Astrocyte of the spinal cord (primary cell): Measurements from ENCODE around the gene C1orf116.
A peak's percentile ranks its signal among the peaks of the same experiment; 100 is the strongest.

ENCODE experiments used
- DNase-seq: peaks from one replicate; pipeline ENCODE4 v3.0.0; 2011; ENCODE audit warnings: low read depth, low spot score
- H3K4me3 ChIP-seq: 2 replicates; pipeline ENCODE4 v1.5.1; 2011; ENCODE audit warnings: low read depth, mild to moderate bottlenecking, low read length, moderate library complexity
- in situ Hi-C: cut with HindIII; loops from 2 replicates; pipeline ENCODE4 v1.10.0; 2017; ENCODE audit warnings: low sequenced_read_pairs
- TF ChIP-seq, protein P1 (sequence below): IDR thresholded peaks from 2 replicates; pipeline ENCODE4 v1.5.1; 2012; ENCODE audit warnings: low read depth, mild to moderate bottlenecking, low read length, inconsistent platforms

Gene C1orf116

DNA sequence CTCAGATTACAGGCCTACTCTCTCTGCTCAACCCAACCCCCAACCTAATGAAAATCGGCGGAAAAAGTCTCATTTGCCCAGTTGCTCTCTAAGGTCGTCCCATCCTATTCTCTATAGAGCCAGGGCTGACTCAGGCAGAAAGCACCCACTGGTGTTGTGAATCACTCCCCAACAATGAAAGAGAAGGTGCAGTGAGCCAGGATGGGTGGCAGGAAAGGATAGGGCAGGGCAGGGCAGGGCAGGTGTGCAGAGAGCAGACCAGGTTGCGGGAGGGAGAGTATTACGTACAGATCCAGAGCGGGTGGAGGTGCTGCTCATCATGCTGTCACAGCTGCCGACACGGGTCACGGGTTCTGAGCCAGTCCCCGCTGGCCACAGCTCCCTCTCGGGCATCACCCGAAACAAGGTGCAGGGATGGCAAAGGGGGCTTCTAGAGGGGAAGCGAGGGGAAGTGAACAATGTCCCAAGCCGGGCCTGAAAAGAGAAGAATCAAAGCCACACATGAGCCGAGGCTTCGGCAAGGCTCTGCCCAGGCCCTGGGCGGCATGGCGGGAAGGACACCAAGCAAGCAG is 5.3 kb downstream of the C1orf116 start:
- TF ChIP-seq, protein P1, sequence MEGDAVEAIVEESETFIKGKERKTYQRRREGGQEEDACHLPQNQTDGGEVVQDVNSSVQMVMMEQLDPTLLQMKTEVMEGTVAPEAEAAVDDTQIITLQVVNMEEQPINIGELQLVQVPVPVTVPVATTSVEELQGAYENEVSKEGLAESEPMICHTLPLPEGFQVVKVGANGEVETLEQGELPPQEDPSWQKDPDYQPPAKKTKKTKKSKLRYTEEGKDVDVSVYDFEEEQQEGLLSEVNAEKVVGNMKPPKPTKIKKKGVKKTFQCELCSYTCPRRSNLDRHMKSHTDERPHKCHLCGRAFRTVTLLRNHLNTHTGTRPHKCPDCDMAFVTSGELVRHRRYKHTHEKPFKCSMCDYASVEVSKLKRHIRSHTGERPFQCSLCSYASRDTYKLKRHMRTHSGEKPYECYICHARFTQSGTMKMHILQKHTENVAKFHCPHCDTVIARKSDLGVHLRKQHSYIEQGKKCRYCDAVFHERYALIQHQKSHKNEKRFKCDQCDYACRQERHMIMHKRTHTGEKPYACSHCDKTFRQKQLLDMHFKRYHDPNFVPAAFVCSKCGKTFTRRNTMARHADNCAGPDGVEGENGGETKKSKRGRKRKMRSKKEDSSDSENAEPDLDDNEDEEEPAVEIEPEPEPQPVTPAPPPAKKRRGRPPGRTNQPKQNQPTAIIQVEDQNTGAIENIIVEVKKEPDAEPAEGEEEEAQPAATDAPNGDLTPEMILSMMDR: no peak
- no peak overlapping the region for H3K4me3 ChIP-seq
- in situ Hi-C loops: no loop called here
- DNase-seq: peak; percentile 60

DNA sequence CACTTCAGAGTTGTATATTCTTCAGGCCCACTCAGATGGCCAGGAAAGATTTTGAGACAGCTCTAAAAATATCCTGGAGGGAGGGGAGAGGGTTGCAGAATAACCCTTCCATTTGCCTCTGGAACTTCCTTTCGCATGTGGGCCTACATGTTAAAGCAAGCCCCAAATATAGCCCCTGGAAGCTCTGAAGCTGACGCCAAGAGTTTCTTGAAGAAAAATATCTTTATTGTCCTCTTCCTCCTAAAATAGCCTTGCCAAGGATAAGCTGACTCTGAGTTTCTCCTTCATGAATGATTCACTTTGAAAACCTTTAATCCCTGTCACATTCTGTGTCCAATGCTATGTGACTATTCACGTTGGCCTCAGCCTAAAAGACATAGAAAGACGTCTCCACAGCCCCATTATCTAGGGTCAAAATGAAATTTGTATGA is 6.4 kb downstream of the C1orf116 start:
- in situ Hi-C loops: no loop called here
- TF ChIP-seq, protein P1: no peak
- H3K4me3 ChIP-seq: no peak overlapping the region
- DNase-seq: no peak

DNA sequence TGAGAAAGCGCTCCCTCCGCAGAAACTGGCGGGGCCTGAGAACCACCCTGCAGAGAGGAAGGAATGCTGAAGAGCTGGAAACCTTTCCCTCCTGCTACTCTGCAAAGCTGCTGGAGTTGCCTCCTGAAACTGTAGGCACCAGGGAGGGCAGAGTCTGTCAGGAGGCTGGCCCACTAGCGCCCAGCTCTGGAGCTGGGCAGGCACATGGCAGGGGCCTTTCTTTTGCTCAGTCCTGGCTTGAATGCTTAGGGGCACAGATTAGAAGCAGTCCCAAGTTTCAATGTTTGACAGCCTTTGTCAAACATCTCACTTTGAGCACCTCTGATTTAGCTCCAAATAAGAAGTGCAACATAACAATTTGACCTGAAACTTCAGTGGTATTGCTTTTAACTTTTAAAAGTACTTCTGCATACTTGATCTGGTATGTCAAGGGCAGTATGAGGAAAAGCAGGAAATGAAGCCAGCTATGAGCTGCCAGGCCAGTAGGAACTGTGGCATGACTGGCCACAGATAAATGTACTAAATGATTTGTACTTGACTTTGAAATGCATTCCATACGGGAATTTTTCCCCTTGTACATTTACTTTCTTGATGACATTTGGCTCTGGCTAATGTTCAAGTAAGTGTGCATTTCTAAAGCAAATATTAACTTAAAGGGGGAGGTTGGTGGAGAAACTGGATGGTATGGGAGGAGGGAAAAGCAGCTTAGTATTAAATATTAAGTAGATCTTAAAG is 7.2 kb downstream of the C1orf116 start:
- TF ChIP-seq, protein P1: no peak
- in situ Hi-C loops: no loop called here
- no peak overlapping the region for H3K4me3 ChIP-seq
- peak; percentile 63 for DNase-seq

DNA sequence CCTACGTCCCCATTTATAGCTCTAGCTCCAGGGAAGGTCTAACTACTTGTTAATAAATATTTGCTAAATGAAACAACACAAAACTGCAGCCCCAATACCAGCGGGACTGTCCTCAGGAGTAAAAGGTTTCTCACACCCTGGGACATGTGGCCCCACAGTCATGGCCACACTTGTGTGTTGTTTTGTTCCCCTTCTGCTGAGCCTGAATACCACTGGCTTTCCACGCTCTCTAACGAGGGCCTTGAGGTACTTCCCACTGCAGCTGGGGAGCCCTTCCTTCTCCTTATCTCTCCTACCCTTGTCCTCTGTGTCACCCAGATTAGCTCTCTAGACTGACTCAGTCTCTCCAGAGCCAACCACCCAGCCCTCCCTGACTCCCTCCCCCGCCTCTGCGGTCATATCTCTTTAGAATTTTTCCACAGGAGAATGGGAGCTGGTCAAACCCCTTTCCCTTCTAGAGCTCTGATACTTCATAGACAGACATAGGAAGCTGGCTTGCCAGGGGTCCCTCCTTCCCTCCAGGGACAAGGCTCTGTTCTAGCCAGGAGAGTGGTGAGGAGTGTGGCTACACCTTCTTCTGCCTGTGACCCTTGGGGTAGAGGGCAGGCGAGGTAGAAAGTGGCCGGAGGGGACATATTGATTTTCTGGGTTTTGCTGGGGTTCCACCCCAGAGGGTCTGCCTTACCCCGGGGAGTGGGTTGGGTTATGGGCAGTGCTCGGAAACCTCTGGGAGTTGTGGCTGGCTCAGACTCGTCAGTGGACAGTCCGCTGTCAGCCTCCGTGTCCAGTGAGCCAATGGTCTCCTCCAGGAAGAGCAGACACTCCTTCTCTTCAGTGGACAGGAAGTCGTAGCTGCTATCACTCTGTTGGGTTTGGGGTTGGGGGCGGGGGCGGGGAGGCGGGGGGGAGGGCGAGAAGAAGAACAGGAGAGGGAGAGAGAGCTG is 8.1 kb downstream of the C1orf116 start:
- in situ Hi-C loops: no loop called here
- DNase-seq: no peak
- no peak overlapping the region for H3K4me3 ChIP-seq
- TF ChIP-seq, protein P1: no peak

DNA sequence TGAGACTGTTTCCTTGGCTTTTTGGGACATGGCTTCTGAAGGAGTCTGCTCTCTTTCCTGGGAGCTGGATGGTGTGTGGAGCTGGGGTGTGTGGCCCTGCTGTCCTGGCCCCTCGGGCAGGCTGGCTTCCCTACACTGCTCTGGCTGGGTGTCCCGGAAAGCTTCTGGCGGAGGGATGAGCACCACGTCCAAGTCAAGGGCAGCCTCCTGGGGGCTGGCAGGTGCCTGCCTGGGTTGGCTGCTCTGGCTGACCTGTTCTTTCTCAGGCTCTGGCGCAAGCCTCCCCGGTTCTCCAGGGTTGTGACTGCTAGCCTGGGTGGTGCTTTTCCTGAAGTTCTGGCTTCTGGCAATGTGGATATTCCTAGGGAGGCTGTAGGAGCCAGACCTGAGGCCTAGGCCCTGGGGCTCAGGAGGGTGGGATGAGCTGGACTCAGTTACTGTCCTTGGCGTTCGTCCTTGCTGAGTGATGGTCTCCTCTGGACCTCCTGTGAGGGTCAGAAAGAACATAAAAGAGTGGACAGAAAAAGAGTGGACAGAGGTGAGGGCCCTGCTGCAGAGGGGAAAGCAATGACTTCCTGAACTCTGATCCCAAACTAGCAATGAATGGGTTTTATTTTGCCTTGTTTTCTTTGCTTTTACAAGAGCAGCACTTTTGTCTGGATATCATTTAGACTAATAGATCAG is 9.4 kb downstream of the C1orf116 start:
- no peak for DNase-seq
- in situ Hi-C loops: no loop called here
- TF ChIP-seq, protein P1: no peak
- no peak overlapping the region for H3K4me3 ChIP-seq
